Stimulated activated CD4-positive, alpha-beta T cell treated with anti-CD3 and anti-CD28 coated beads, Interleukin-15, amount 100 ng/mL, for 1 hour (primary cell): Measurements from ENCODE around the gene IL16.

ENCODE experiments used
- DNase-seq, 2 donors: peaks; one replicate each; pipeline ENCODE4 v3.0.0-alpha.2; 2020; ENCODE audit warnings: low read depth in 1 of 2, low spot score in 1 of 2

Gene IL16

GRCh38 chr15:81174125-81174791 is 22.4 kb upstream of the IL16 start:
- DNase-seq, result no peak

- no peak for DNase-seq
These were observed 21.8 kb upstream of the IL16 start for GRCh38 chr15:81174792-81175327.

GRCh38 chr15:81175496-81175895 is 21.2 kb upstream of the IL16 start:
- DNase-seq, result no peak

- DNase-seq, result no peak
These were observed 20.3 kb upstream of the IL16 start for GRCh38 chr15:81176291-81176893.

- no peak for DNase-seq
These were observed 18.3 kb upstream of the IL16 start for GRCh38 chr15:81178365-81178764.

GRCh38 chr15:81181220-81181619 is 15.5 kb upstream of the IL16 start:
- no peak for DNase-seq

- DNase-seq, result no peak
These were observed 14.5 kb upstream of the IL16 start for GRCh38 chr15:81182031-81182755.

GRCh38 chr15:81182756-81183438 is 13.8 kb upstream of the IL16 start:
- DNase-seq, result no peak

- no peak for DNase-seq
These were observed 13.3 kb upstream of the IL16 start for GRCh38 chr15:81183439-81183775.

- no peak for DNase-seq
These were observed 12.5 kb upstream of the IL16 start for GRCh38 chr15:81184188-81184587.

- DNase-seq, result no peak
These were observed 10.9 kb upstream of the IL16 start for GRCh38 chr15:81185631-81186295.

- DNase-seq, result no peak
These were observed 8.3 kb upstream of the IL16 start for GRCh38 chr15:81188354-81188753.

- DNase-seq, result no peak
These were observed 6.9 kb upstream of the IL16 start for GRCh38 chr15:81189583-81190283.

- DNase-seq, result no peak
These were observed 5.7 kb upstream of the IL16 start for GRCh38 chr15:81190922-81191507.

- DNase-seq, result no peak
These were observed 5.0 kb upstream of the IL16 start for GRCh38 chr15:81191701-81192100.

- no peak for DNase-seq
These were observed 2.0 kb upstream of the IL16 start for GRCh38 chr15:81194723-81195122.

- DNase-seq, result no peak
These were observed 1.3 kb upstream of the IL16 start for GRCh38 chr15:81195339-81195864.

GRCh38 chr15:81197255-81197630 is 564 bp downstream of the IL16 start:
- DNase-seq, result no peak

GRCh38 chr15:81197688-81198281 is 1.1 kb downstream of the IL16 start:
- no peak for DNase-seq
